Measurements from ENCODE around the gene TTC39C.
"Not testable (repeated sequence)": the region's sequence is repeated elsewhere in the genome, so short reads cannot be mapped to it uniquely, and the experiment has no call there.

Gene TTC39C

GRCh38 chr18:24055009-24055804 is 40.7 kb downstream of the TTC39C start:
- no peak for DNase-seq

GRCh38 chr18:24055878-24056277 is 41.3 kb downstream of the TTC39C start:
- no peak for DNase-seq

- DNase-seq, result no peak
Observed at GRCh38 chr18:24056506-24056905, 42.0 kb downstream of the TTC39C start.

GRCh38 chr18:24057804-24058203 is 43.2 kb downstream of the TTC39C start:
- no peak for DNase-seq

GRCh38 chr18:24059385-24059784 is 44.8 kb downstream of the TTC39C start:
- DNase-seq, result not testable (repeated sequence)

GRCh38 chr18:24060644-24061043 is 46.1 kb downstream of the TTC39C start:
- DNase-seq, result no peak

GRCh38 chr18:24063121-24063731 is 48.7 kb downstream of the TTC39C start:
- DNase-seq, result no peak

GRCh38 chr18:24064391-24065100 is 50.0 kb downstream of the TTC39C start:
- DNase-seq, result no peak

GRCh38 chr18:24065906-24066305 is 51.4 kb downstream of the TTC39C start:
- no peak for DNase-seq

GRCh38 chr18:24068945-24069693 is 54.6 kb downstream of the TTC39C start:
- peak; percentile 75 for DNase-seq

GRCh38 chr18:24071029-24071428 is 56.5 kb downstream of the TTC39C start:
- no peak for DNase-seq

- DNase-seq, result no peak
Observed at GRCh38 chr18:24071779-24072178, 57.2 kb downstream of the TTC39C start.

- no peak for DNase-seq
Observed at GRCh38 chr18:24072743-24073142, 58.2 kb downstream of the TTC39C start.

- DNase-seq, result no peak
Observed at GRCh38 chr18:24073791-24074190, 59.2 kb downstream of the TTC39C start.

GRCh38 chr18:24074757-24075156 is 60.2 kb downstream of the TTC39C start:
- not testable (repeated sequence) for DNase-seq

GRCh38 chr18:24075767-24076597 is 61.4 kb downstream of the TTC39C start:
- peak; percentile 27 for DNase-seq

GRCh38 chr18:24076950-24077349 is 62.4 kb downstream of the TTC39C start:
- no peak for DNase-seq

- no peak for DNase-seq
Observed at GRCh38 chr18:24078391-24078790, 63.8 kb downstream of the TTC39C start.

- DNase-seq, result no peak
Observed at GRCh38 chr18:24080861-24081260, 66.3 kb downstream of the TTC39C start.

GRCh38 chr18:24083550-24083949 is 69.0 kb downstream of the TTC39C start:
- no peak for DNase-seq

- peak; percentile 76 for DNase-seq
Observed at GRCh38 chr18:24086082-24086481, 71.5 kb downstream of the TTC39C start.

- no peak for DNase-seq
Observed at GRCh38 chr18:24089076-24089475, 74.5 kb downstream of the TTC39C start.

Data from NCI-H2081 treated with DMSO at 0.1 percent for 48 hours (cell line).